Cerebellar nuclear complex (tissue), 1 donor: ENCODE results near the gene DMRT1.
"Not testable (repeated sequence)": the region's sequence is repeated elsewhere in the genome, so short reads cannot be mapped to it uniquely, and the experiment has no call there.

Experiments
- DNase-seq, 2 experiments: peaks; one replicate each; lab custom pipeline; 2025; lab: John Stamatoyannopoulos, UW

The DMRT1 gene

GRCh38 chr9:998299-999110 is 157.0 kb downstream of the DMRT1 start:
- not testable (repeated sequence) for DNase-seq

- DNase-seq: no peak
Measured at GRCh38 chr9:1001838-1002237, 160.3 kb downstream of the DMRT1 start.

DNA sequence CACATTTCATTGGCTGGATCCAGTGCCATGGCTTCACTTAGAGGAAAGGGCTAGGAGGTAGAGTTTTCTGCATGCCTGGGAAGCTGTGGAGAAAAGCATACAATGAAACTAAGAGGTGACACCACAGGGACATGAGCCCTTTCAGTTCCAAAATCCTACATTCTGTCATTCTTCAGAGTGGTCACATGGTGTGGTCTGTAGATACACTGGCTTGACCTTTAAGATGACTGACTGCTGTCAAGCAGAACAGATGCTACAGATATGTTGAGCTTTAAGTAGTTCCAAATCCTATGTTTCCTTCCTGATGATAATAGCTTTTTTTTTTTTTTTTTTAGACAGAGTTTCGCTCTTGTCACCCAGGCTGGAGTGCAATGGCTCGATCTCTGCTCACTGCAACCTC is 161.2 kb downstream of the DMRT1 start:
- DNase-seq: no peak

DNA sequence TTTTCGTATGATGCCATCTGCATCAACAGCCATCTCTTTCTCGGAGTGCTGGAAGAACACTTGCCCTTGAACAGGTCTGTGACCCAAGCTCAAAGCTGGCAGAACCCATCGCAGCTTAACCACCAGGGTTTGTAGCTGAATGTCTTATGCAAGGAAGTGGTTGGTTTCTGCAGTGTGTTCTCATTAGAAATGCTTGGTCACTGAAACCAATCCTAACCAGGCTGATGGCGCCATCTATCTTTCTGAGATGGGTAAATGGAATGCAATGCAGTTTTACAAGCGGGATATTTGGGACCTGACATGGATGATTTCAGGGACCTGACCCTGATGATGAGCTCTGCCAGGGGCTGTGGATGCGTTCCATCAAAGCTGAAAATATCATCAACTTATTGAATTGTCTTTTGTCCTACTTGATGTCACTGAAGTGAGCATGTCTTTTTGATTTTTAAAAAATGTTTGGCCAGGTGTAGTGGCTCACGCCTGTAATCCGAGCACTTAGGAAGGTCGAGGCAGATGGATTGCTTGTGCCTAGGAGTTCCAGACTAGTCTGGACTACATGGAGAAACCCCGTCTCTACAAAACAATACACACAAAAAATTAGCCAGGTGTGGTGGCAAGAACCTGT is 163.7 kb downstream of the DMRT1 start:
- DNase-seq: no peak

GRCh38 chr9:1007312-1007711 is 165.8 kb downstream of the DMRT1 start:
- DNase-seq: no peak

- no peak for DNase-seq
Measured at GRCh38 chr9:1008216-1008615, 166.7 kb downstream of the DMRT1 start.

GRCh38 chr9:1009101-1009707 is 167.7 kb downstream of the DMRT1 start:
- DNase-seq: no peak

- no peak for DNase-seq
Measured at GRCh38 chr9:1013021-1013420, 171.5 kb downstream of the DMRT1 start.

GRCh38 chr9:1014225-1014624 is 172.7 kb downstream of the DMRT1 start:
- DNase-seq: no peak

DNA sequence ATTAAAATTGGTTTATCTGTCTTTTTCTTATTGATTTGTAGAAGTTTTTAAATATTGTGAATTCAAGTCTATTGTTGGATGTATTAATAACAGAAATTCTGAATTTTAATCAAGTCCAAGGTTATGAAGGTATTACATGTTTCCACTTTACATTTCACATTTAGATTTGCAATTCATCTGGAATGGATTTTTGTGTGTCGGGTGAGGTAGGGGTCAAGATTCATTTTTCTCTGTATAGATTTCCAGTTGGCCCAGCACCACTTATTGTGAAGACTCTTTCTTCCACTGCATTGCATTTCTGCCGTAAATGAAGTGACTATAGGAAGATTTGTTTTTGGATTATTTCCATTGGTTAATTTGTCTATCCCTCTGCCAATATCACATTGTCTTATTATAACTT is 173.1 kb downstream of the DMRT1 start:
- DNase-seq: no peak

GRCh38 chr9:1018121-1018520 is 176.6 kb downstream of the DMRT1 start:
- DNase-seq: no peak
